Activated T-helper 1 cell treated with Interleukin-2 at 50 U/mL for 16 hours (primary cell): ENCODE measurements around the gene TPM3.
"Not testable (repeated sequence)": the region's sequence is repeated elsewhere in the genome, so short reads cannot be mapped to it uniquely, and the experiment has no call there.

Experiments used
- DNase-seq: peaks from one replicate; pipeline ENCODE4 v3.0.0-alpha.2; 2020; ENCODE audit warnings: low read depth

Gene TPM3

DNA sequence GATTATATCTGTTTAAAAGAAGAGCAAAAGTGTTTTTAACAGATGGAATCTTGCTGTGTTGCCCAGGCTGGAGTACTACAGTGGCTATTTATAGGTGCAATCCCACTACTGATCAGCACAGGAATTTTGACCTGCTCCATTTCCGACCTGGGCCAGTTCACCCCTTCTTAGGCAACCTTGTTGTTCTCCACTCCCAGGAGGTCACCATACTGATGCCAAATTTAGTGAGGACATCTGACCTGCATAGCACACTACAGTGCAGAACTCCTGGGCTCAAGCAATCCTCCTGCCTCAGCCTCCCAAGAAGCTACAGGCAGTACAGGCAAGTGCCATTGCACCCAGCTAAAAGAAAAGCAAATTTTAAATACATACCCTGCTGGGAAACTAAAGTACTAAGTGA lies 25.7 kb downstream of the TPM3 start:
- DNase-seq: no peak

DNA sequence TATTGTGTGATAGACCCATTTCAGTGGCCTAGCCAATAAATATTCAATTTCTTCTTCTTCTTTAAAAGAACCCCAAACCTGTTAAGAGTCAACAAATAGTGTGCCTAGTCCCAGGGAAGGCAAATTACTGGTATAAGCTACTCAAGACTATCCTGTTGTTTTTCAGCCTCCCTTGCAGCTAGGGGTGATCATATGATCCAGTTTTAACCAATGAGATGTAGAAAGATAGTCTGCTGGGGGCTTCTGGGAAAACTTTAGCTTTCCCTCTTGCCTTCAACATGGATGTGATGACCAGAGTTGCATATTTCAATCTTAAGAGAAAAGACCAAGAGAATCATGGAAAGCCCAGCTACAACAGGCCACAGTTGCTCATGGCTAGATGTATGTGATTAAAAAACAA lies 32.3 kb downstream of the TPM3 start:
- DNase-seq: no peak

GRCh38 chr1:154158307-154159125 lies 33.4 kb downstream of the TPM3 start:
- DNase-seq: no peak

DNA sequence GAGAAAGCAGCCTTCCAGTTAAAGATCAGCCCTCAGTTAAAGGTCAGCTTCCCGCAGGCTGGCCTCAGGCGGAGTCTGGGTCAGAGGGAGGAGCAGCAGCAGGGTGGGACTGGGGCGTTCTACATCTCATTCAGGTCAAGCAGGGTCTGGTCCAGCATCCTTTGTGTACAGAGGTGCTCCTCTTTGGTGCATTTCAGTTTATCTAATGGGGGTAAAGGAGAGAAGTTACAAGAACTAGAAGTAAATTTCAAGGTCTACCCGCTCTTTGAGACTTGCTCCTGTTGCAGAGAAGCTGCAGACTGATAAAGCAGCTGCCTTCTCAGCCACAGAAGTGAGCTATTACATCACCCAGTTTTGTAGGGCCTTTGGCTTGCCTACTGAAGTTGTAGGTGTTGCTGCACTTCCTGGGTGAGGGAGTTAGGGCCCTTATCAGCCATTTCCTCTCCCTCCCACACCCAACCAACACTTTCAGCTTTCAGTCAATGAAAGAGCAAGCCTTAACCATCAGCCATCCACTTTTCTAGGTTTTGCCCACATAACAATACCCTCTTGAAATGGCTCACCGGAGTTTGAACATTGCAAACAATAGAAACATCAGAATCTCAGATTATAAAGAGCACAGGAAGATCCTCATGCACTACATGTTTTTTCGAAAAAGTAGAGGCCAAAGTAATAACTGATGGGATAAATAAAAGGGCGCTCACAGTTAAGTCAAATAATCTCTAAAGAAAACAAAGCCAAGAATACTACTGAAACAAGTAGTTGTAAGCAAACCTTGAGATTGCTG lies 34.2 kb downstream of the TPM3 start:
- DNase-seq: peak; percentile 55

DNA sequence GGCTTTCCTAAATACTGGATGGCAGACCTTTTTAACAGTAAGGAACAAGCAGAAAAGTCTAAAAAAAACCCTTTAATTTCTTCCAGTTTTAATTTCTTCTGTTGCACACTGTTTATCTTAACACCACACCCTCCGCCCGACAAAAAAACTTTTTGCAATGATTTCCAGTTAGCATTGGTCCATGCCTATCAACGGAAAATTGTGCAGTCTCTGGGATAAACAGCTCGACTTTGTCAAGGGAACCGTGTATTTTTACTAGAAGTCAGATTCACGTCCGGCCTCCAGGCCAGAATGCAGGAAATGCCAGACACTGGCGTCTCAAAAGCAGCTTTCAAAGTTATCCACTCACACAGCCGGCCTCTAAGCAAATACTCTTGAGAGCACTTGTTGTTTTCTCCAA lies 36.6 kb downstream of the TPM3 start:
- no peak for DNase-seq

DNA sequence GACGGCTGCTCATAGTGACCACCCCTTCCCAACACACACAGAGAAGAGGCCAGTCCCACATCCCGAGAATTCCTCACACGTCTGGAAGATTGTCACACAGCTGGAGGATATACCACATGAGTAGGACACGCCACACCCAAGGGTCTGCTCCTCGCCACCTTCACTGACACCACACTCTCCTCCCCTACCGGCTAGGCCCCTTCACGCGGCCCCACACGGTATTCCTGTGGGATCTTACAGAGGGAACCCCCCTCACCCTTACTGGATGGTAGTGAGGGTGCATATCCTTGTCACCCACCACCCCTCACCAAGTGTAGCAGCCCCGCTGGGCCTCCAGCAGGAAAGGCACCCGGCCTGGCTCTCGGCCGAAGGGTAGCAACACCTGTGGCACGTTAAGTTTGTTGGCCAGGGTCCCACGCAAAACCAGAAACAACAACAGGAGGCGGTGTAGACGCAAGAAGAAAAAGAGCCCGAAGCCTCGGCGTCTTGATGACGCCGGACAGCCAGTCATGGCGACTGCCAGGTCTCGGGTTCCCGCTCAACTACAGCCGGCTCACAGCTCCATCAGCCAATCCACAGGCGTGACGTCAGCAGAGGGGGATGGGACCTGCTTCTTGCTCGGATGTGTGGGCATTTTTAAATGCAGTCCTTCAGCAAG lies 37.2 kb downstream of the TPM3 start, which contains the start of gene NUP210L:
Gene NUP210L (minus strand): TSS at position 540 of the 658 bp plus-strand sequence.
- DNase-seq: no peak

GRCh38 chr1:154154053-154154452 lies 37.8 kb downstream of the TPM3 start:
- no peak for DNase-seq

GRCh38 chr1:154151311-154151710 lies 40.6 kb downstream of the TPM3 start:
- DNase-seq: no peak

GRCh38 chr1:154148807-154149206 lies 43.1 kb downstream of the TPM3 start:
- DNase-seq: no peak

DNA sequence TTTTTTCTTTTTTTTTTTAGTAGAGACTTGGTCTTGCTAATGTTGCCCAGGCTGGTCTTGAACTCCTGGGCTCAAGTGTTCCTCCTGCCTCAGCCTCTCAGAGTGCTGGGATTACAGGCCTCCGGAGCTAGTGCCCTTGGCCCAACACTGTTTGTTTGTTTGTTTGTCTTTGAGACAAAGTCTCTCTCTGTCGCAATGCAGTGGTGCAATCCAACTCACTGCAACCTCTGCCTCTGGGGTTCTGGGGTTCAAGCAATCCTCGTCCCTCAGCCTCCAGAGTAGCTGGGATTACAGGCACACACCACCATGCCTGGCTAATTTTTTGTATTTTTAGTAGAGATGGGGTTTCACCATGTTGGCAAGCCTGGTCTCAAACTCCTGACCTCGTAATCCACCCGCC lies 44.4 kb downstream of the TPM3 start:
- not testable (repeated sequence) for DNase-seq

DNA sequence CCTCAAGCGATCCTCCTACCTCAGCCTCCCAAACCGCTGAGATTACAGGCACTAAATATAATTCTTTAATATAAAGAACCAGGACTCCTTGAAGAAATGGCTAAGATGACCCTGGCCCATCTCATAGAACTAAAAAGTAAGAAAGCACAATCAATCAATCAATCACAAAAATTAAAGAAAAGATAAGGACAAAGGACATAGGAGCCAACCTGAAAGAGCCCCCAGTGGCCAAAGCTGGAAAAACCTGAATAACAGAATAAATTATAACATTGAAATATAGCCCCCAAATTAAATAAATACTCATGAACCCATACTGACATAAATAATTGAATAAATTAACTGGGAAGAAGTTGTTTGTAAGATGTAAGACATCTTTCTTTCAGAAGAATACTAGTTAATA lies 45.9 kb downstream of the TPM3 start:
- DNase-seq: no peak

GRCh38 chr1:154142358-154142757 lies 49.5 kb downstream of the TPM3 start:
- DNase-seq: no peak

- no peak for DNase-seq
Measured at GRCh38 chr1:154141240-154141639, 50.7 kb downstream of the TPM3 start.

GRCh38 chr1:154137888-154138287 lies 54.0 kb downstream of the TPM3 start:
- DNase-seq: no peak

DNA sequence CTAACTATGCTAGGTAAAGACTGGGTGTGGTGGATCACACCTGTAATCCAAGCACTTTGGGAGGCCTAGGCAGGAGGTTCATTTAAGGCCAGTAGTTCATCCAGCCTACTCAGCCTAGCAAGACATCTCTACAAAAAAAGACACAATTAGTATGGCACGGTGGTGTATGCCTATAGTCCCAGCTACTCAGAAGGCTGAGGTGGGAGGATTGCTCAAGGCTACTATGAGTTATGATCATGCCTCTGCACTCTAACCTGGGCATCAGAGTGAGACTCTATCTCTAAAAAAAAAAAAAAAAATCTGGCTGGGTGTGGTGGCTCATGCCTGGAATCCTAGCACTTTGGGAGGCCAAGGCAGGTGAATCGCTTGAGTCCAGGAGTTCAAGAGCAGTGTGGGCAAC lies 58.6 kb downstream of the TPM3 start:
- DNase-seq: no peak

DNA sequence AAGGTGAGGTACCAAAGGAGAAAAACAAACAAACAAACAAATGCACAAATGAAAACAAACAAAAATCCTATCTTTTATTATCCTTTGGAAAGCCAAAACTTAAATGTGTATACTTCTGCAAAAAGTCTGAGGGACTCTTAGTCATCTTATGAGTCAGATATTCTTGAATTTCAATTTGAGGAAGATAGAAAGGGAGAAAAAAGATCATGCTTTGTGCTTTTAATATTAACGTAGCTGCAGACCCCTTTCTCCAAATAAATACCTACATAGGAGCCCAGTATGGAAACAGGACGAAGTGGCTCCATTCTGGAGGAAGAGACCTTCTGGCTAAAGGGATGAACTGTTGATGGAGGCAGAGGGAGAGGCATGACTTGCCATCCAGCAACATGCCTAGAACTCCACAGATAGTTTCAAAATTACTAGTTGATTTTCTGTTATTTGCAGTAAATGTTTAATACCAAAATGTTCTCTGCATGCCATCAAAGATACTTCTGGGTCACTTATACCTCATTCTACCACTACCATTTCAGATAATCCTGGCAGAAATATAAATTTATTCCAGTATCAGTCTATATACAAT lies 62.4 kb downstream of the TPM3 start:
- DNase-seq: no peak

- DNase-seq: not testable (repeated sequence)
Measured at GRCh38 chr1:154123205-154123604, 68.7 kb downstream of the TPM3 start.

- no peak for DNase-seq
Measured at GRCh38 chr1:154117642-154118041, 74.3 kb downstream of the TPM3 start.

GRCh38 chr1:154115180-154115579 lies 76.7 kb downstream of the TPM3 start:
- DNase-seq: no peak
